AG09309 (cell line): Measurements from ENCODE around the gene TST.

ENCODE experiments used
- DNase-seq: peaks from one replicate; pipeline ENCODE4 v3.0.0-alpha.2; 2010; ENCODE audit warnings: low read depth
- H3K4me3 ChIP-seq: 2 replicates; pipeline ENCODE4 v1.5.1; 2011; ENCODE audit warnings: mild to moderate bottlenecking, low read depth, low read length, moderate library complexity; ENCODE audit not compliant: control insufficient read depth
- TF ChIP-seq, protein P1 (sequence below): IDR thresholded peaks from 2 replicates; pipeline ENCODE4 v1.5.1; 2011; ENCODE audit warnings: mild to moderate bottlenecking, low read depth, low read length, inconsistent platforms; ENCODE audit not compliant: insufficient read depth, control insufficient read depth; ENCODE audit errors: missing control alignments

Gene TST

DNA sequence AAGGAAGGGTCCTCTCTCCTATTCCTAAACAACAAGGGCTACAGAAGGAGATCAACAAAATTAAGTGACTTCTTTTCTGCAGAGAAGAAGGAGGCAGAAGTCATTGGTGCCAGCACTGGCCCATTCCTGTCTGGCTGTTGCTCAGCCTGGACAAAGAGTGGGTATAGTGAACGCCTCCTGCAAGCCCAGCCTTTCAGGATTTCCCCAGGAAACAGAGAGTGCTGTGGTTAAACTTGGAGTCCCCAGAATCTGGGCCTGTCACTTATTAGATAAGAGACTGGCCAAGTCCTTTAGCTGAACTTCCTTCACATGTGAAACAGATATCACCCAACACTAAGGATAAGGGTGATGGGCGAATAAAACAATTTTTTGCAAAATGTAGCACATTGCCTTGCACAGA is 10.9 kb downstream of the TST start:
- no peak for DNase-seq
- TF ChIP-seq, protein P1, sequence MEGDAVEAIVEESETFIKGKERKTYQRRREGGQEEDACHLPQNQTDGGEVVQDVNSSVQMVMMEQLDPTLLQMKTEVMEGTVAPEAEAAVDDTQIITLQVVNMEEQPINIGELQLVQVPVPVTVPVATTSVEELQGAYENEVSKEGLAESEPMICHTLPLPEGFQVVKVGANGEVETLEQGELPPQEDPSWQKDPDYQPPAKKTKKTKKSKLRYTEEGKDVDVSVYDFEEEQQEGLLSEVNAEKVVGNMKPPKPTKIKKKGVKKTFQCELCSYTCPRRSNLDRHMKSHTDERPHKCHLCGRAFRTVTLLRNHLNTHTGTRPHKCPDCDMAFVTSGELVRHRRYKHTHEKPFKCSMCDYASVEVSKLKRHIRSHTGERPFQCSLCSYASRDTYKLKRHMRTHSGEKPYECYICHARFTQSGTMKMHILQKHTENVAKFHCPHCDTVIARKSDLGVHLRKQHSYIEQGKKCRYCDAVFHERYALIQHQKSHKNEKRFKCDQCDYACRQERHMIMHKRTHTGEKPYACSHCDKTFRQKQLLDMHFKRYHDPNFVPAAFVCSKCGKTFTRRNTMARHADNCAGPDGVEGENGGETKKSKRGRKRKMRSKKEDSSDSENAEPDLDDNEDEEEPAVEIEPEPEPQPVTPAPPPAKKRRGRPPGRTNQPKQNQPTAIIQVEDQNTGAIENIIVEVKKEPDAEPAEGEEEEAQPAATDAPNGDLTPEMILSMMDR = no peak
- no peak overlapping the region for H3K4me3 ChIP-seq

DNA sequence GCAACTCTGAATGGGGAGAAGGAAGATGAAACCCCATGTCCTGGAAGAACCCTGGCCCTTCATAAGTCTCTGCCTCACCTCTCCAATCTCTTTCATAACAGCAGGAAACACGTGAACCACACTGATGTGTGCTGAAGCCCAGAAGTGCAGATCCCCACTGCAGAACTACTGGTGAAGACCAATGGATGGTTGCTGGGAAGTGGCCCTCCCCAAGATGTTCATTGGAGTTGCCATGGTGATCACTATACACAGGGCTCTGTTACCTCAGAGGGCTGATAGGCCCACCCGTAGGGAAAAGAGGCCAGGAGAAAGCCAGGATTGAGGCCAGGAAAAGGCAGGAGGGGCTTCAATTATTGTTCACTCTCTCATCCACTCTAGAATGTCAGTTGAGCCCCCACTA is 11.6 kb downstream of the TST start:
- no peak overlapping the region for H3K4me3 ChIP-seq
- TF ChIP-seq, protein P1 = no peak
- no peak for DNase-seq

DNA sequence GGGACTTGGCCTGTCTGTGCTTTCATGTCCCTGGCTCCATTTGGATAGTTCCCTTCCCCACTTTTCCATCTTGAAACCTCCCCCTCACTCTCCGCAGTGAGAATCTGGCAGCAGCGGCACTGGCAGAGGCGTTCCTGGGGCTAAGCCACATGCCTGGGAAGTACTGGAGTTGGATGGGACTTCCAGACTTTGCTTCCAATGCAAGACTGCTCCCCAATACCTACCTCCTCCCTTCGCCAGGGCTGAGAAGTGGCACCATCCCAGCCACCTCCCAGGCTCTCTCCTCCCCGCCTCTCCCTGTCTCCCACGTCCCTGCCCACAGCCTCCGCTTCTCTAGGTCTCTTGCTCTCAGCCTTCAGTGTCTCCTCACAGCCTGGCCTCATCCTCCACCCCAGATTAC is 16.6 kb downstream of the TST start:
- H3K4me3 ChIP-seq = no peak overlapping the region
- no peak for DNase-seq

DNA sequence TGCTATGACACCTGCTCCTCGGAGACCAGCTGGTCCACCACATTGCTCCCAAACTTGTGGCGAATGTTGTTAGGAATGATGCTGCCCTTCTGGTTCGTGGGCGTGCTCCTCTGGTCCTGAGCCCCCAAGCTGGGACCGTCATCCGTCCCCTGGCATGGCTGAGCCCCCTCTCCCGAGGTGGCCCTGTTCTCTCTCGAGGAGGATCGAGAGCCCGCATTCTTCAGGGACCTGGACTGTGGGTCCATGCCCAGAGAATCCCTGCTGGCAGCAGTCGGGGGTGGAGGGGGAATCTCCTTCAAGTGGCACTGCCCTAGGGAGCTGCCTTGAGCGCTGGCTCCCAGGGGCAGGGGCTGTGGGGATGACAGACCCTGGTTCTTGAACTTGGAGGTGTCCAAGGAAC is 17.4 kb downstream of the TST start:
- TF ChIP-seq, protein P1 = no peak
- DNase-seq = no peak
- no peak overlapping the region for H3K4me3 ChIP-seq

More for the DNA sequence above, 16.6 kb downstream of the TST start:
- TF ChIP-seq, protein P1 = no peak

- no peak for DNase-seq
- TF ChIP-seq, protein P1 = no peak
- no peak overlapping the region for H3K4me3 ChIP-seq
Measured at GRCh38 chr22:37000676-37001534, 18.3 kb downstream of the TST start.

GRCh38 chr22:36999463-36999862 is 19.8 kb downstream of the TST start:
- DNase-seq = no peak
- TF ChIP-seq, protein P1 = no peak
- no peak overlapping the region for H3K4me3 ChIP-seq
